ENCODE data around the gene KIT.
"Not testable (repeated sequence)": the region's sequence is repeated elsewhere in the genome, so short reads cannot be mapped to it uniquely, and the experiment has no call there.

KIT gene

GRCh38 chr4:54657551-54658251, at the start of gene KIT:
KIT (plus strand) TSS chr4:54657957; CDS start chr4:54658015, 58 bp downstream.
- no peak for DNase-seq (ENCODE audit: low read depth)

- DNase-seq (ENCODE audit: low read depth): no peak
These were observed 48.4 kb upstream of the KIT start for GRCh38 chr4:54609310-54609709.

- DNase-seq (ENCODE audit: low read depth): no peak
These were observed 43.6 kb upstream of the KIT start for GRCh38 chr4:54614149-54614548.

- no peak for DNase-seq (ENCODE audit: low read depth)
These were observed 37.0 kb upstream of the KIT start for GRCh38 chr4:54620773-54621172.

GRCh38 chr4:54625391-54625790, 32.4 kb upstream of the KIT start:
- DNase-seq (ENCODE audit: low read depth): no peak

- no peak for DNase-seq (ENCODE audit: low read depth)
These were observed 31.6 kb upstream of the KIT start for GRCh38 chr4:54626113-54626512.

GRCh38 chr4:54632537-54632936, 25.2 kb upstream of the KIT start:
- no peak for DNase-seq (ENCODE audit: low read depth)

- DNase-seq (ENCODE audit: low read depth): not testable (repeated sequence)
These were observed 24.5 kb upstream of the KIT start for GRCh38 chr4:54633102-54633740.

- DNase-seq (ENCODE audit: low read depth): no peak
These were observed 22.4 kb upstream of the KIT start for GRCh38 chr4:54635318-54635717.

- DNase-seq (ENCODE audit: low read depth): no peak
These were observed 20.4 kb upstream of the KIT start for GRCh38 chr4:54637325-54637724.

GRCh38 chr4:54641101-54641500, 16.7 kb upstream of the KIT start:
- DNase-seq (ENCODE audit: low read depth): not testable (repeated sequence)

GRCh38 chr4:54643172-54643571, 14.6 kb upstream of the KIT start:
- DNase-seq (ENCODE audit: low read depth): no peak

GRCh38 chr4:54643958-54644751, 13.6 kb upstream of the KIT start:
- DNase-seq (ENCODE audit: low read depth): no peak

GRCh38 chr4:54645830-54646229, 11.9 kb upstream of the KIT start:
- no peak for DNase-seq (ENCODE audit: low read depth)

GRCh38 chr4:54647070-54647469, 10.7 kb upstream of the KIT start:
- no peak for DNase-seq (ENCODE audit: low read depth)

- DNase-seq (ENCODE audit: low read depth): no peak
These were observed 6.7 kb upstream of the KIT start for GRCh38 chr4:54651050-54651449.

- DNase-seq (ENCODE audit: low read depth): no peak
These were observed 3.0 kb upstream of the KIT start for GRCh38 chr4:54654753-54655152.

- no peak for DNase-seq (ENCODE audit: low read depth)
These were observed 589 bp upstream of the KIT start for GRCh38 chr4:54657185-54657550.

- DNase-seq (ENCODE audit: low read depth): no peak
These were observed 716 bp downstream of the KIT start for GRCh38 chr4:54658252-54659093.

GRCh38 chr4:54659313-54659712, 1.6 kb downstream of the KIT start:
- no peak for DNase-seq (ENCODE audit: low read depth)

GRCh38 chr4:54659749-54660535, 2.2 kb downstream of the KIT start:
- no peak for DNase-seq (ENCODE audit: low read depth)

Data from activated T-cell treated with anti-CD3 and anti-CD28 coated beads for 24 hours (primary cell).